Transverse colon (tissue), 3 donors: Measurements from ENCODE around the gene NOPCHAP1.

Experiments
- CTCF ChIP-seq, 5 experiments: fragments of 200-600 bp in 3 of 5; fragments of 450-650 bp in 2 of 5; sonication (generic) in 3 of 5; IDR thresholded peaks; 1 replicate in 2 of 5; 2 replicates in 3 of 5; pipeline ENCODE4 v1.5.1; 2016 to 2017; ENCODE audit warnings: antibody characterized with exemption in 5 of 5, inconsistent platforms in 3 of 5, mild to moderate bottlenecking in 2 of 5, moderate library complexity in 1 of 5
- EP300 ChIP-seq: sonication (generic); formaldehyde crosslinking; IDR thresholded peaks from one replicate; pipeline ENCODE4 v1.6.1; 2017; ENCODE audit warnings: antibody characterized with exemption, low read depth
- POLR2A ChIP-seq: fragments of 450-650 bp; IDR thresholded peaks from one replicate; pipeline ENCODE4 v1.6.1; 2016; ENCODE audit warnings: antibody characterized with exemption, mild to moderate bottlenecking, moderate library complexity

GRCh38 chr12:105024928-105025327 lies 38.8 kb downstream of the NOPCHAP1 start:
- TF ChIP-seq CTCF (IDR thresholded peaks at IDR 0.05) (no peak), POLR2A (no peak), EP300 (no peak)
